ENCODE data around the gene CSNK1G1. TPM values are rescaled to one million over a fixed set of nuclear protein-coding genes. Genes with fewer than 3 reads are reported as not detected.

The CSNK1G1 gene
- total RNA-seq, 2 donors from 2014 or later: 3.5 to 4.8 TPM

DNA sequence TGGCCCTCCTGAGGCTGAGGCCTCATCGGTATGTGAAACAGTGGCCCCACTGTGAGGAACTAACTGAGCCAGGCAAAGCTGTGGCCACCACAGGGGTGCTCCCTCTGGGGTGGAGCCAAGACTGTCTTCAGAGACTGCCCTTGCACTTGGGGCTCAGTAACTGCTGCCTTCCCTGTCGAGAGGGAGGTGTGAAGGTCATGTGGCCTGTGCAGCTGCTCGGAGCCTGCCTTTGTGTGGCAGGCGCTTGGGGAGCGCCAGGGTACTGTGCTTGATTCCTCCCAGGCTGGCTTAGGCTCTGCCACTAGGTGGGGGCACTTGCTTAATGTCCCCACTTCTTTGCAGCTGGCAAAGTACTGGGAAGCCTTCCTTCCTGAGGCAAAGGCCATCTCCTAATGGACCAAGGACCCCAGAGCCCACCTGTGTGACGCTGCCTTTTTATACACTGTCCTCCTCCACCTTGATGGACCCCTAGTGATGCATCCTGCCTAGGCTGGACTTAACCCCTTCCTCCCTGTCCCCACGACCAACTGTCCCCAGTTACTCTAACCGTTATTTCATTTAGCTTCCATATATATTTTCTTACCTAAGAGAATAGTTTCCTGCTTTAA lies 218.6 kb downstream of the CSNK1G1 start:
- no peaks in the 10 kb centered on the region for H3K27me3 ChIP-seq
- peak in 1 of 2 donors; percentile 62 for TF ChIP-seq CTCF (IDR thresholded peaks at IDR 0.05)
- peaks cover 67% of the 10 kb centered on the region for H3K36me3 ChIP-seq
- no peak for DNase-seq (ENCODE audit: low spot score)
- H3K9me3 ChIP-seq: no peaks in the 10 kb centered on the region
- H3K4me1 ChIP-seq: peaks cover 0 to 26% of the 10 kb centered on the region in 2 donors
- no peak overlapping the region for H3K4me3 ChIP-seq
- H3K27ac ChIP-seq: peak overlapping the region; percentile 64 to 70

GRCh38 chr15:64136347-64136746 lies 219.6 kb downstream of the CSNK1G1 start:
- Histone ChIP-seq H3K4me3 (no peak overlapping the region), H3K36me3 (peaks cover 77% of the 10 kb centered on the region), H3K9me3 (no peaks in the 10 kb centered on the region), H3K27me3 (no peaks in the 10 kb centered on the region), H3K4me1 (peaks cover 0 to 33% of the 10 kb centered on the region in 2 donors), H3K27ac (no peak overlapping the region)
- TF ChIP-seq CTCF (IDR thresholded peaks at IDR 0.05): no peak
- no peak for DNase-seq (ENCODE audit: low spot score)

DNA sequence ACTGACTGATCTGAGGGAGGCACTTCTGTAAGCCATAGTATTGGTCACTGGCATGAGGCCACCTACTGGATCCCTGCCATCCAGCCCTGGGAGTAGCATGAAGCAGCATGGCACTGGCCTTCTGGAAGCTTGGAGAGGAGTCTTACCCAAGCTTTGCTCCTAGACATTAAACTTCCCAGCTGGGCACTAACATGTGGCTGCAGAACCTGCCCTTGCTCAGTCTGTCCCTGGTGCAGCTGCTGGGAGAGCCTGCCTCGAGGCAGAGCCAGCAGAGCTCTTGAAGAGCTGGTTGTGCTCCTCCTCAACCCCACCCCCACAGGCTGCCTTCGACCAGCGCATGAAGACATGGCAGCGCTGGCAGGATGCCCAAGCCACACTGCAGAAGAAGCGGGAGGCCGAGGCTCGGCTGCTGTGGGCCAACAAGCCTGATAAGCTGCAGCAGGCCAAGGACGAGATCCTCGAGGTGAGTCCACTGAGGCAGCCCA lies 221.6 kb downstream of the CSNK1G1 start:
- no peak for TF ChIP-seq CTCF (IDR thresholded peaks at IDR 0.05)
- no peaks in the 10 kb centered on the region for H3K9me3 ChIP-seq
- H3K4me1 ChIP-seq: peaks cover 0 to 34% of the 10 kb centered on the region in 2 donors
- DNase-seq (ENCODE audit: low spot score): no peak
- H3K27me3 ChIP-seq: no peaks in the 10 kb centered on the region
- H3K27ac ChIP-seq: peak overlapping the region; percentile 7 to 32
- peaks cover 89% of the 10 kb centered on the region for H3K36me3 ChIP-seq
- H3K4me3 ChIP-seq: no peak overlapping the region

GRCh38 chr15:64133623-64134344 lies 222.2 kb downstream of the CSNK1G1 start:
- no peak overlapping the region for H3K4me3 ChIP-seq
- no peaks in the 10 kb centered on the region for H3K27me3 ChIP-seq
- no peak for DNase-seq (ENCODE audit: low spot score)
- H3K36me3 ChIP-seq: peaks cover 94% of the 10 kb centered on the region
- peak overlapping the region; percentile 7 to 32 for H3K27ac ChIP-seq
- H3K4me1 ChIP-seq: peaks cover 0 to 34% of the 10 kb centered on the region in 2 donors
- H3K9me3 ChIP-seq: no peaks in the 10 kb centered on the region
- TF ChIP-seq CTCF (IDR thresholded peaks at IDR 0.05): no peak

DNA sequence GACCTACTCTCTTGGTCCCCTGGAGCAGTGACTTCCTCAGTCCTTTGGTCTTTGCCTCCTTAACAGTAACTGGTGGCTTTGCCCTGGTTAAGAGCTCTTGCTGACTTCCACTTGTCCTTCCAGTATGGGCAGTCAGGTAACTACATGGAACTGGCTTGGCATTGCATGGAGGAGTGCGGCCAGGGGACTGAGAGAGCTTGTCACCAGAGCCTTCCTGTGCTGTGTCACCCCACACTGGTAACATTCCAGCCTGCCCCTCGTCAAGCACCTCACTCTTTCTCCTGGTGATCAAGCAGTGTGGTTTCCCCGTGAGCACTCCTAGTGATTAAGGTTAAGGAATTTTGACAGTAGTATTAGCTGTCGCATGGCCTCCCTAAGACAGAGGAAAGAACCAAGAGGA lies 223.8 kb downstream of the CSNK1G1 start:
- Histone ChIP-seq H3K27me3 (no peaks in the 10 kb centered on the region), H3K4me1 (peaks cover 0 to 30% of the 10 kb centered on the region in 2 donors), H3K27ac (peak overlapping the region; percentile 18 to 23), H3K9me3 (no peaks in the 10 kb centered on the region), H3K4me3 (no peak overlapping the region), H3K36me3 (peaks cover 92% of the 10 kb centered on the region)
- no peak for TF ChIP-seq CTCF (IDR thresholded peaks at IDR 0.05)
- DNase-seq (ENCODE audit: low spot score): no peak
